Activated T-helper 17 cell treated with anti-CD3 and anti-CD28 coated beads, Interleukin-2, amount 50 U/mL, for 72 hours (primary cell): Measurements from ENCODE around the gene ALDH1A2. TPM values are rescaled to one million over a fixed set of nuclear protein-coding genes. Genes with fewer than 3 reads are reported as not detected.
"Not testable (repeated sequence)": the region's sequence is repeated elsewhere in the genome, so short reads cannot be mapped to it uniquely, and the experiment has no call there.

Experiments
- ATAC-seq: fragments of 150-1000 bp; cut with Tn5 transposase; replicated peaks from 2 replicates; pipeline ENCODE4 v1.10.0; 2021; ENCODE audit warnings: mild to moderate bottlenecking, moderate library complexity
- H3K27ac Mint-ChIP-seq: one replicate; pipeline ENCODE4 v1.8.0; 2022; ENCODE audit warnings: mixed read lengths
- H3K27me3 Mint-ChIP-seq: one replicate; pipeline ENCODE4 v1.8.0; 2022; ENCODE audit warnings: mixed read lengths
- H3K36me3 Mint-ChIP-seq: one replicate; pipeline ENCODE4 v1.8.0; 2022; ENCODE audit warnings: low read depth, mild to moderate bottlenecking, mixed read lengths
- H3K4me1 Mint-ChIP-seq: one replicate; pipeline ENCODE4 v1.8.0; 2022; ENCODE audit warnings: mixed read lengths
- H3K4me3 Mint-ChIP-seq: one replicate; pipeline ENCODE4 v1.8.0; 2022; ENCODE audit warnings: mild to moderate bottlenecking, mixed read lengths
- H3K9me3 Mint-ChIP-seq: one replicate; pipeline ENCODE4 v1.8.0; 2022; ENCODE audit warnings: mixed read lengths
- total RNA-seq, 2 donors: library from RNA; stranded (reverse); gene quantifications; one replicate each; pipeline ENCODE4 v1.2.3, GENCODE V29; 2022

Gene ALDH1A2
- total RNA-seq, 2 donors from 2014 or later: 1.1 TPM; not detected in 1

GRCh38 chr15:58014470-58014869 lies 51.0 kb downstream of the ALDH1A2 start:
- Mint-ChIP-seq H3K27ac (no peak overlapping the region), H3K27me3 (peaks cover 49% of the 10 kb centered on the region), H3K36me3 (no peaks in the 10 kb centered on the region), H3K9me3 (no peaks in the 10 kb centered on the region), H3K4me1 (no peaks in the 10 kb centered on the region), H3K4me3 (no peak overlapping the region)
- ATAC-seq: no peak

- no peak overlapping the region for H3K4me3 Mint-ChIP-seq
- H3K27ac Mint-ChIP-seq: no peak overlapping the region
- no peak for ATAC-seq
- peaks cover 52% of the 10 kb centered on the region for H3K27me3 Mint-ChIP-seq
- no peaks in the 10 kb centered on the region for H3K9me3 Mint-ChIP-seq
- no peaks in the 10 kb centered on the region for H3K36me3 Mint-ChIP-seq
- H3K4me1 Mint-ChIP-seq: no peaks in the 10 kb centered on the region
Measured at GRCh38 chr15:58014040-58014439, 51.5 kb downstream of the ALDH1A2 start.

- Mint-ChIP-seq H3K9me3 (no peaks in the 10 kb centered on the region), H3K36me3 (no peaks in the 10 kb centered on the region), H3K4me3 (no peak overlapping the region), H3K4me1 (no peaks in the 10 kb centered on the region), H3K27me3 (peaks cover 50% of the 10 kb centered on the region), H3K27ac (no peak overlapping the region)
- no peak for ATAC-seq
Measured at GRCh38 chr15:58010983-58011382, 54.5 kb downstream of the ALDH1A2 start.

- no peaks in the 10 kb centered on the region for H3K36me3 Mint-ChIP-seq
- peaks cover 19% of the 10 kb centered on the region for H3K27me3 Mint-ChIP-seq
- no peak overlapping the region for H3K27ac Mint-ChIP-seq
- H3K9me3 Mint-ChIP-seq: peaks cover 3% of the 10 kb centered on the region
- no peak for ATAC-seq
- H3K4me3 Mint-ChIP-seq: no peak overlapping the region
- H3K4me1 Mint-ChIP-seq: no peaks in the 10 kb centered on the region
Measured at GRCh38 chr15:58003810-58004209, 61.7 kb downstream of the ALDH1A2 start.

- no peak overlapping the region for H3K4me3 Mint-ChIP-seq
- no peaks in the 10 kb centered on the region for H3K36me3 Mint-ChIP-seq
- no peak for ATAC-seq
- no peak overlapping the region for H3K27ac Mint-ChIP-seq
- peaks cover 7% of the 10 kb centered on the region for H3K9me3 Mint-ChIP-seq
- H3K27me3 Mint-ChIP-seq: peaks cover 32% of the 10 kb centered on the region
- no peaks in the 10 kb centered on the region for H3K4me1 Mint-ChIP-seq
Measured at GRCh38 chr15:58002338-58003126, 63.0 kb downstream of the ALDH1A2 start.

- H3K4me1 Mint-ChIP-seq, H3K27ac Mint-ChIP-seq, H3K36me3 Mint-ChIP-seq, H3K9me3 Mint-ChIP-seq, H3K4me3 Mint-ChIP-seq, ATAC-seq: not testable (repeated sequence)
- H3K27me3 Mint-ChIP-seq: peaks cover 36% of the 10 kb centered on the region
Measured at GRCh38 chr15:57999699-58000098, 65.8 kb downstream of the ALDH1A2 start.

- Mint-ChIP-seq H3K36me3 (no peaks in the 10 kb centered on the region), H3K4me3 (no peak overlapping the region), H3K4me1 (no peaks in the 10 kb centered on the region), H3K27me3 (peaks cover 44% of the 10 kb centered on the region), H3K27ac (no peak overlapping the region), H3K9me3 (peaks cover 7% of the 10 kb centered on the region)
- no peak for ATAC-seq
Measured at GRCh38 chr15:57996561-57996960, 69.0 kb downstream of the ALDH1A2 start.

GRCh38 chr15:57994221-57995049 lies 71.1 kb downstream of the ALDH1A2 start:
- H3K27ac Mint-ChIP-seq: no peak overlapping the region
- peaks cover 39% of the 10 kb centered on the region for H3K27me3 Mint-ChIP-seq
- H3K4me3 Mint-ChIP-seq: no peak overlapping the region
- H3K4me1 Mint-ChIP-seq: no peaks in the 10 kb centered on the region
- peaks cover 4% of the 10 kb centered on the region for H3K9me3 Mint-ChIP-seq
- ATAC-seq: no peak
- H3K36me3 Mint-ChIP-seq: no peaks in the 10 kb centered on the region

- no peaks in the 10 kb centered on the region for H3K4me1 Mint-ChIP-seq
- H3K27ac Mint-ChIP-seq: no peak overlapping the region
- H3K4me3 Mint-ChIP-seq: no peak overlapping the region
- H3K36me3 Mint-ChIP-seq: no peaks in the 10 kb centered on the region
- peaks cover 4% of the 10 kb centered on the region for H3K9me3 Mint-ChIP-seq
- H3K27me3 Mint-ChIP-seq: peaks cover 33% of the 10 kb centered on the region
- no peak for ATAC-seq
Measured at GRCh38 chr15:57993409-57994145, 71.9 kb downstream of the ALDH1A2 start.

GRCh38 chr15:57992761-57993355 lies 72.7 kb downstream of the ALDH1A2 start:
- Mint-ChIP-seq H3K4me1 (no peaks in the 10 kb centered on the region), H3K36me3 (no peaks in the 10 kb centered on the region), H3K4me3 (no peak overlapping the region), H3K27ac (no peak overlapping the region), H3K9me3 (no peaks in the 10 kb centered on the region), H3K27me3 (peaks cover 26% of the 10 kb centered on the region)
- ATAC-seq: no peak

GRCh38 chr15:57973534-57973933 lies 92.0 kb downstream of the ALDH1A2 start:
- H3K27ac Mint-ChIP-seq: no peak overlapping the region
- no peaks in the 10 kb centered on the region for H3K9me3 Mint-ChIP-seq
- H3K27me3 Mint-ChIP-seq: no peaks in the 10 kb centered on the region
- no peaks in the 10 kb centered on the region for H3K36me3 Mint-ChIP-seq
- no peak for ATAC-seq
- H3K4me3 Mint-ChIP-seq: no peak overlapping the region
- H3K4me1 Mint-ChIP-seq: no peaks in the 10 kb centered on the region

GRCh38 chr15:57972864-57973263 lies 92.6 kb downstream of the ALDH1A2 start:
- Mint-ChIP-seq H3K27ac (no peak overlapping the region), H3K4me1 (no peaks in the 10 kb centered on the region), H3K9me3 (no peaks in the 10 kb centered on the region), H3K4me3 (no peak overlapping the region), H3K27me3 (no peaks in the 10 kb centered on the region), H3K36me3 (no peaks in the 10 kb centered on the region)
- no peak for ATAC-seq

GRCh38 chr15:57969996-57970395 lies 95.5 kb downstream of the ALDH1A2 start:
- Mint-ChIP-seq H3K4me1 (no peaks in the 10 kb centered on the region), H3K36me3 (no peaks in the 10 kb centered on the region), H3K27ac (no peak overlapping the region), H3K27me3 (no peaks in the 10 kb centered on the region), H3K9me3 (no peaks in the 10 kb centered on the region), H3K4me3 (no peak overlapping the region)
- no peak for ATAC-seq

- H3K27ac Mint-ChIP-seq: no peak overlapping the region
- no peak overlapping the region for H3K4me3 Mint-ChIP-seq
- H3K4me1 Mint-ChIP-seq: no peaks in the 10 kb centered on the region
- peaks cover 4% of the 10 kb centered on the region for H3K27me3 Mint-ChIP-seq
- no peaks in the 10 kb centered on the region for H3K9me3 Mint-ChIP-seq
- H3K36me3 Mint-ChIP-seq: no peaks in the 10 kb centered on the region
- ATAC-seq: no peak
Measured at GRCh38 chr15:57969355-57969754, 96.2 kb downstream of the ALDH1A2 start.
